NOMO-1 (cell line): ENCODE measurements around the gene ZC3H8.

Experiments
- DNase-seq, 2 experiments: peaks; one replicate each; lab custom pipeline; 2025; ENCODE audit not compliant: unreplicated experiment in 2 of 2; lab: John Stamatoyannopoulos, UW

ZC3H8 gene

GRCh38 chr2:112197868-112198267 is 57.0 kb downstream of the ZC3H8 start:
- no peak for DNase-seq

GRCh38 chr2:112195950-112196349 is 58.9 kb downstream of the ZC3H8 start:
- no peak for DNase-seq

GRCh38 chr2:112195167-112195766 is 59.6 kb downstream of the ZC3H8 start:
- no peak for DNase-seq

- DNase-seq, result no peak
Measured at GRCh38 chr2:112194482-112194881, 60.4 kb downstream of the ZC3H8 start.

- DNase-seq, result no peak
Measured at GRCh38 chr2:112194028-112194427, 60.8 kb downstream of the ZC3H8 start.

- DNase-seq, result no peak
Measured at GRCh38 chr2:112189001-112189556, 65.8 kb downstream of the ZC3H8 start.

DNA sequence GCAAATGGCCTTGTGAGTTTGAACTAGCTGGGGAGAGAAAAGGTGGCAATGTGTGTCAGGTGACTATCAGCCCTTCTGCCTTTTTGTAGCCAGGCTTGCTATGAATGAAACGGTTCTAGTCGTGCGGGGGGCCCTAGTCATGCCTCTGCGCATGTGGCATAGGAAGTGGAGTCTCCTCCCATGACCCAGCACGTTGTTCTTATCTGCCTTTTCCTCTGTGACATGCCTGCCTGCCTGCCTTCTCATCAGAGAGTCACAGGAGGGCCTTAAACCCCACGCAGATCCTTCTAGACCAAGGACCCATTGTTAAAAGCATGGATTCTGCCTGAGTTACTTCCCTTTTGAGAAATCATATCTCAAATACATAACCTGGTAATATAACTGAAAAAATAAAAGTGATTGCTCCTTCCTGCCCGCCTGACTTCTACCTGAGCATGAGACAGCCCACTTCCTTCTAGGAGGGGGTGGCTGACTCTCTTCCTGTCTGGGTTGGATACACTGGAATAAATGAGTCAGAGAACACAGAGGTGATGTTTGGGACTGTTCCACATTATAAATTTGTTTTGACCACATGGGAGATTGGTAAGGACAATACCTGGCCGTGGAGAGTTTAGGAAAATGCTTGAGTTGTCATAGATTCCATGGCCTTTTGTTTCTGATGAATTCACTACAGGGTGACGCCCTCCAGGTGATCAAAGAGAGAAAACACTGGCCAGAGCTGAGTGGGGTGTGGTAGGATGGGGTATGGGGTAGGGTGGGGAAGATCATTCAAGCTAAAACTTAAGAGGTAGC is 66.8 kb downstream of the ZC3H8 start:
- no peak for DNase-seq

GRCh38 chr2:112187046-112187715 is 67.7 kb downstream of the ZC3H8 start:
- DNase-seq, result no peak

- DNase-seq, result no peak
Measured at GRCh38 chr2:112185131-112185530, 69.7 kb downstream of the ZC3H8 start.

DNA sequence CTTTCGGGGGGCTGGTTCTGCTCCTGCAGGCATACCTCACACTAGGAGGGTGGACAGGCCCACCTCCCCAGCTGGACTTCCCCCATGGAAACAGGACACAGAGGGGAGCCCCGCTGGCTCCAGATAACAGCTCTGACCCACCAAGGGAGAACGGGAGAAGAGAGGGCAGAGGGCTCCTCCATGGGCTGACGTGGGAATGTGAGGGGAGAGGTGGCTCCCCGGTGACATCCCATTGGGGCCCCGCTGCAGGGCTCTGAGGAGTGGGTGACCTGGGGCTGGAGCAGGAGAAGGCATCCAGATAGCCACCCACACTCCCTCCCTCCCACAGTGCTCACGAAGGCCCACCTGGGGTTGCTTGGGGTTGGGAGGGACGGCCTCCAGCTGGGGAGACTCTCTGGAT is 70.7 kb downstream of the ZC3H8 start:
- no peak for DNase-seq

- DNase-seq, result no peak
Measured at GRCh38 chr2:112183327-112184025, 71.4 kb downstream of the ZC3H8 start.

DNA sequence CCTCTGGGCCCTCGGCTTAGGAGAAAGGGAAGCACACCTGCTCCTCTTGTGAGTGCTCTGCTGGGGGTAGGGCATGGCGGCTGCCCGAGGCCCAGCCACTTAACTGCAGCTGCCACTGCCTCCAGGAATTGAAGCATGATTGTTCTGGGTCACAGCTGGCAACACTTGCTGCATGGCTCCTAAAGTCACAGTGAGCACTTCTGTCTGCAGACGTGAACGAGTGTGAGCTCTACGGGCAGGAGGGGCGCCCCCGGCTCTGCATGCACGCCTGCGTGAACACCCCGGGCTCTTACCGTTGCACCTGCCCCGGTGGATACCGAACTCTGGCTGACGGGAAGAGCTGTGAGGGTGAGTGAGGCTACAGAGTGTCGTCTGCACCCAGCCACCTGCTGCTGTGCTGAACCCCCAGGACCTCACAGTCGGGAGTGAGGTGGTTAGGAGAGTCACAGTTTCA is 72.2 kb downstream of the ZC3H8 start:
- DNase-seq, result no peak

GRCh38 chr2:112181571-112182290 is 73.1 kb downstream of the ZC3H8 start:
- DNase-seq, result no peak

DNA sequence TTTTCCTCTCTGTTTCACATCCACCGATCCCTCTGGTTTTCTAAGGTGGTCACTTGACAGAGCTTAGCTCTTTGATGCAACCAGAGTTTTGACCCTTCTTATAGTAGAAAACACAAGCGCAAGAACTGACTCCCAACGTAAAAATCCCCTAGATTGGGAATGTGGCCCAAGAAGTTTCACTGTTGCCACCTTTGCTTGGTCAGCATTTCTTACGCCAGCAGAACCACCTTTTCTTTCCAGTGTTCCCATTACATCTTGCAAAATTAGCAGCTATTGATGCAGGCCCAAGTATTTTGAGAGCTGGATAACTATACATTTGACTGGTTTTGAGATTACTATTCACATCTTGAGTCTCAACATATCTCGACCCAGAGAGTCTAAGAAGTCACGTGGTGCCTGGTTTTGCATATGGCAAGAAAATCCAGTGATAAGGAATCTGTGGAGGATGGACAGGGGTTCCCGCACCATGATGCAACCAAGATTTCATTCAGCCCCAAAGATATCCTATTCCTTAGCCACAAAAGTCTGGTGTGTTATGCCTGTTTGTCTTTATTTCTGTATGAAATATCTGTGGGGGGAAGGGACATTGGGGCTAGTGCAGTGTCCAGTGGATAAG is 78.8 kb downstream of the ZC3H8 start:
- DNase-seq, result no peak

- DNase-seq, result no peak
Measured at GRCh38 chr2:112175333-112175732, 79.5 kb downstream of the ZC3H8 start.

GRCh38 chr2:112174383-112174782 is 80.5 kb downstream of the ZC3H8 start:
- no peak for DNase-seq

DNA sequence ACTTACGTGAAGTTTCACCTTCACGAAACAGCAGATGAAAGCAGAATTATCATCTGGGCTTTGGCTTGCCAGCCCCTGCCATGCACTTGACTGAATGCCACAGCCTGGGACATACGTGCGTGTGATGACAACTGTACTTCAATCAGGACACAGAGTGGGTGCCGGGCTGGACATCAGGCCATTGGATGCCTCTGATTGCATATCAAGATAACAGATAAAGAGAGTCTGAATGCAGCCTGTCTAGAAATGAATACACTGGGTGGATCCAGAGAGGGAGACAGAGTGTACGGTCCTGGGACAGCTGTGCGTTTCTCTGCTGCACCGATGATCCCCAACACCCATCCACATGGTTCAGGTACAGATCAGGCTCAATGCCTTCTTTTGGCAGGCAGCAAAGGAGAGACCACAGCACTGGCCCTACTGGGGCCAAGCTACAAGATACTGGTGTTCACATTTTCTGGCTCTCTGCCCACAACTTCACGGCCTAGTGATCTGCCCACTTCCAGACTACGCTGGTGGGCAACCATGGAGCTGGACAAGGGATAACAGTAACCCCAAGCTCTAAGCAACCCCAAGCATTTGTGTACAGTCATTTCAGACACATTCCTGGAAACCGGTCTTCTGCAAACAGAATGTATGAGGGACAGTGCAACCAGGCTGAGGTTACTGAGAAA is 81.1 kb downstream of the ZC3H8 start:
- no peak for DNase-seq

DNA sequence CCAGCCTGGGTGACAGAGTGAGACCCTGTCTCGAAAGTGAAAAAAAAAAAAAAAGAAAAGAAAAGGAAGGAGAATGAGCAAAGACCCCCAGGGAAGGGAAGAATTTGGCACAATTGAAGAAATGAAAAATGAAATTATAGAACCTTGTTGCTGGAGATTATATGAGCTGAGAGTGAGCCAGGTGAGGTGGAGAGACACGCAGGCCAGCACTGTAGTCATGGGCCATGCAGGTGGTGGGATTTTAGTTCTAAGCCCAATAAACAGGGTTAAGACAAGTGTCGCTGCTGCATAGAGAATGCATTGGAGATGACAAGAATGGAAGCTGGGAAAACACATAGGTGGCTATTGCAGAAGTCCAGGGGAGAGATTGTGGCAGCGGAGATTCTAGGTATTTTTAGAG is 84.3 kb downstream of the ZC3H8 start:
- DNase-seq, result no peak

- no peak for DNase-seq
Measured at GRCh38 chr2:112168422-112169124, 86.3 kb downstream of the ZC3H8 start.
